Measurements from ENCODE around the gene TNPO2.

DNA sequence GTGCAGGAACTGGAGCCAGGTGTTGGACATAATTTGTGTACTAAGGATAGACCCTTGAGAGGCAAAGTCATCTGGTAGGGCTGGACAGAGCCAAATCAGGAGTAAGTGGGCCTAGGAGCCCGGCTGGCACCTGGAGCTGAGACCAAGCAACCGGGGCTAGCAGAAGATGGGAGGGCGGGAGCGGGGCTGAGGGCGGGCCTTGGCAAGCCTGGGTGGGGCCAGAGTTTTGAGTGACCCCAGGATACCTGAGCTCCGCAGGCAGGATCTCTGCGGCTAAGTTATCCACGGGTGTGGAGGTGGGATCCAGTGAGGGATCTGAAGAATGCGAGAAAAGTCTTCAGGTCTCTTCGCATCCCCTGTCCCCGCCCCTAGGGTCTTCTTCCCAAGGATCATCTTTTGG lies 43.4 kb upstream of the TNPO2 start:
- TF ChIP-seq POLR2AphosphoS5 (IDR thresholded peaks at IDR 0.05; ENCODE audit: low read depth, low read length) = no peak
- no peak for TF ChIP-seq POLR2A (IDR thresholded peaks at IDR 0.05; ENCODE audit: low read depth, low read length)

Measured in GM12892 (cell line).